NCI-H526 (cell line): ENCODE measurements around the gene TTC28.
"Not testable (repeated sequence)": the region's sequence is repeated elsewhere in the genome, so short reads cannot be mapped to it uniquely, and the experiment has no call there.

Experiments
- DNase-seq, 2 experiments: peaks; one replicate each; lab custom pipeline; 2025; lab: John Stamatoyannopoulos, UW

The TTC28 gene

GRCh38 chr22:28679611-28680287 lies at the start of gene TTC28:
TSS of gene TTC28 (minus strand) at chr22:28679840. CDS start at chr22:28679723, 117 bp downstream.
- DNase-seq = peak in 1 of 2 experiments; percentile 73

- no peak for DNase-seq
These were observed 49.1 kb upstream of the TTC28 start for GRCh38 chr22:28728621-28729313.

GRCh38 chr22:28728002-28728401 lies 48.4 kb upstream of the TTC28 start:
- no peak for DNase-seq

GRCh38 chr22:28718044-28718443 lies 38.4 kb upstream of the TTC28 start:
- DNase-seq = no peak

GRCh38 chr22:28716686-28717085 lies 37.0 kb upstream of the TTC28 start:
- no peak for DNase-seq

GRCh38 chr22:28715611-28716010 lies 36.0 kb upstream of the TTC28 start:
- no peak for DNase-seq

GRCh38 chr22:28714043-28714628 lies 34.5 kb upstream of the TTC28 start:
- no peak for DNase-seq

- no peak for DNase-seq
These were observed 32.5 kb upstream of the TTC28 start for GRCh38 chr22:28711820-28712777.

- DNase-seq = no peak
These were observed 31.7 kb upstream of the TTC28 start for GRCh38 chr22:28711341-28711740.

- DNase-seq = no peak
These were observed 31.0 kb upstream of the TTC28 start for GRCh38 chr22:28710576-28711191.

- no peak for DNase-seq
These were observed 30.5 kb upstream of the TTC28 start for GRCh38 chr22:28710107-28710506.

- DNase-seq = no peak
These were observed 27.2 kb upstream of the TTC28 start for GRCh38 chr22:28706845-28707244.

GRCh38 chr22:28703436-28703835 lies 23.8 kb upstream of the TTC28 start:
- DNase-seq = no peak

GRCh38 chr22:28702891-28703290 lies 23.3 kb upstream of the TTC28 start:
- DNase-seq = no peak

- DNase-seq = not testable (repeated sequence)
These were observed 13.6 kb upstream of the TTC28 start for GRCh38 chr22:28693041-28693760.

- not testable (repeated sequence) for DNase-seq
These were observed 10.2 kb upstream of the TTC28 start for GRCh38 chr22:28689796-28690195.

GRCh38 chr22:28682966-28683365 lies 3.3 kb upstream of the TTC28 start:
- not testable (repeated sequence) for DNase-seq

- DNase-seq = not testable (repeated sequence)
These were observed 1.3 kb upstream of the TTC28 start for GRCh38 chr22:28680813-28681490.

- peak in 1 of 2 experiments; percentile 53 for DNase-seq
These were observed 646 bp downstream of the TTC28 start for GRCh38 chr22:28678778-28679610.
